Loucy (cell line): ENCODE data around the gene BCO1.

Experiments used
- EZH2phosphoT487 ChIP-seq: fragments of 200-600 bp; IDR thresholded peaks from 2 replicates; pipeline ENCODE4 v1.6.1; 2018; ENCODE audit warnings: antibody characterized with exemption, mild to moderate bottlenecking, moderate library complexity, borderline replicate concordance
- TF ChIP-seq, protein P1 (sequence below): fragments of 200-600 bp; sonication (generic); conservative IDR thresholded peaks from 2 replicates; pipeline ENCODE4 v1.5.1; 2014; ENCODE audit warnings: mild to moderate bottlenecking, antibody characterized with exemption, low read length

DNA sequence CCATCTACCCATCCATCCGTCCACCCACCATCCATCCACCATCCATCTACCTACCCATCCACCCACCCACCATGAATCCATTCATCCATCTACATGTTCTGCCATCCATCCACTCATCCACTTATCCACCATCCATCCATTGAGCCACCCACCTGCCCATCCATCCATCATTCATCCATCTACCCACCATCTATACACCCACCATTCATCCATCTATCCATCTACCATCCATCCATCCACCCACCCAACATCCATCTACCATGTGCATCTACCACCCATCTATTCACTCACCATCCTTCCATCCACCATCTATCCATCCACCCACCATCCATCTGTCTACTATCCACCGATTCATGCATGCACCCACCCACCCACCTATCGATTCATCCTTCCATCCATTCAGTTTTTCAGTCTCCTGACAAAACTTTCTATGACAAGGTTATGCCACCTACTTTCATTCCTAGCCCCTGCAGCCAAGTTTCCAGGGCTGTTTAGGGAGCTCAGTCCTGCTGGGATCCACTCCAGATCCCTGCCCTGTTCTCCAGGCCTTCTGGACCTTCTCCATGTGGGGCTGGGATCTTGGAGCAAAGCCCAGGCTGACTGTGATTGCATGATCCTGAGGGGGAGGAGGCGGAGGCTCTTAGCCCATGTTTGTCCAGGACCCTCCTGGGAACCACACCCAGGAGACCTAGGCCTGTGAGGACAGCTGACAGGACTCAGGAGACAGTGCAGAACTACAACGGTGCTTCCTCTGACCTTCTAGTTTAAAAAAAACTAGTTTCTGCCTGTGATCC lies 27.4 kb downstream of the BCO1 start:
- TF ChIP-seq, protein P1, sequence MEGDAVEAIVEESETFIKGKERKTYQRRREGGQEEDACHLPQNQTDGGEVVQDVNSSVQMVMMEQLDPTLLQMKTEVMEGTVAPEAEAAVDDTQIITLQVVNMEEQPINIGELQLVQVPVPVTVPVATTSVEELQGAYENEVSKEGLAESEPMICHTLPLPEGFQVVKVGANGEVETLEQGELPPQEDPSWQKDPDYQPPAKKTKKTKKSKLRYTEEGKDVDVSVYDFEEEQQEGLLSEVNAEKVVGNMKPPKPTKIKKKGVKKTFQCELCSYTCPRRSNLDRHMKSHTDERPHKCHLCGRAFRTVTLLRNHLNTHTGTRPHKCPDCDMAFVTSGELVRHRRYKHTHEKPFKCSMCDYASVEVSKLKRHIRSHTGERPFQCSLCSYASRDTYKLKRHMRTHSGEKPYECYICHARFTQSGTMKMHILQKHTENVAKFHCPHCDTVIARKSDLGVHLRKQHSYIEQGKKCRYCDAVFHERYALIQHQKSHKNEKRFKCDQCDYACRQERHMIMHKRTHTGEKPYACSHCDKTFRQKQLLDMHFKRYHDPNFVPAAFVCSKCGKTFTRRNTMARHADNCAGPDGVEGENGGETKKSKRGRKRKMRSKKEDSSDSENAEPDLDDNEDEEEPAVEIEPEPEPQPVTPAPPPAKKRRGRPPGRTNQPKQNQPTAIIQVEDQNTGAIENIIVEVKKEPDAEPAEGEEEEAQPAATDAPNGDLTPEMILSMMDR = no peak
- TF ChIP-seq EZH2phosphoT487 = no peak
